Activated CD8-positive, alpha-beta memory T cell treated with anti-CD3 and anti-CD28 coated beads for 48 hours (primary cell): ENCODE results near the gene CD4.
A peak's percentile ranks its signal among the peaks of the same experiment; 100 is the strongest.

Source experiments
- DNase-seq, 3 experiments: peaks; one replicate each; pipeline ENCODE4 v3.0.0-alpha.2; 2020; ENCODE audit warnings: low read depth in 2 of 3, low spot score in 2 of 3

Gene CD4

GRCh38 chr12:6765048-6765633 lies 24.2 kb upstream of the CD4 start:
- DNase-seq: no peak

GRCh38 chr12:6765634-6766581 lies 23.4 kb upstream of the CD4 start, which contains the start of gene PTMS:
Gene PTMS (plus strand): TSS chr12:6766363. CDS start chr12:6766706, 343 bp downstream.
- no peak for DNase-seq

GRCh38 chr12:6766651-6767349 lies 22.5 kb upstream of the CD4 start:
- DNase-seq: no peak

GRCh38 chr12:6767353-6768319 lies 21.7 kb upstream of the CD4 start:
- no peak for DNase-seq

- no peak for DNase-seq
Observed at GRCh38 chr12:6768437-6768914, 20.9 kb upstream of the CD4 start.

GRCh38 chr12:6768990-6769389 lies 20.3 kb upstream of the CD4 start:
- DNase-seq: no peak

GRCh38 chr12:6769666-6770065 lies 19.7 kb upstream of the CD4 start:
- no peak for DNase-seq

GRCh38 chr12:6770094-6770493 lies 19.2 kb upstream of the CD4 start:
- no peak for DNase-seq

- no peak for DNase-seq
Observed at GRCh38 chr12:6770600-6770999, 18.7 kb upstream of the CD4 start.

- DNase-seq: no peak
Observed at GRCh38 chr12:6771091-6771495, 18.2 kb upstream of the CD4 start.

- no peak for DNase-seq
Observed at GRCh38 chr12:6771509-6772330, 17.6 kb upstream of the CD4 start.

- DNase-seq: peak in 2 of 3 experiments; percentile 53 to 69
Observed at GRCh38 chr12:6772331-6772695, 17.0 kb upstream of the CD4 start, which contains the start of gene LAG3. Gene LAG3 (plus strand): TSS chr12:6772520. CDS start chr12:6772853, 333 bp downstream.

GRCh38 chr12:6772726-6773589 lies 16.4 kb upstream of the CD4 start:
- no peak for DNase-seq

- DNase-seq: peak in 1 of 3 experiments; percentile 55
Observed at GRCh38 chr12:6773590-6774351, 15.6 kb upstream of the CD4 start.

- DNase-seq: no peak
Observed at GRCh38 chr12:6774499-6775062, 14.7 kb upstream of the CD4 start.

GRCh38 chr12:6775185-6776174 lies 13.8 kb upstream of the CD4 start:
- DNase-seq: no peak
